Nephron progenitor cell (in vitro differentiated cells): ENCODE data around the gene GSG1L.

ENCODE experiments used
- DNase-seq: peaks from one replicate; pipeline ENCODE4 v3.0.0; 2021
- H3K27ac Mint-ChIP-seq: 2 replicates; pipeline ENCODE4 v1.8.0; 2021; ENCODE audit warnings: mild to moderate bottlenecking, moderate library complexity, mixed read lengths
- H3K27me3 Mint-ChIP-seq: 2 replicates; pipeline ENCODE4 v1.8.0; 2021; ENCODE audit warnings: mild to moderate bottlenecking, low read depth, mixed read lengths; ENCODE audit not compliant: poor library complexity
- H3K36me3 Mint-ChIP-seq: 2 replicates; pipeline ENCODE4 v1.8.0; 2021; ENCODE audit warnings: low read depth, mixed read lengths
- H3K4me1 Mint-ChIP-seq: 2 replicates; pipeline ENCODE4 v1.8.0; 2021; ENCODE audit warnings: mixed read lengths
- H3K4me3 Mint-ChIP-seq: 2 replicates; pipeline ENCODE4 v1.8.0; 2021; ENCODE audit warnings: mild to moderate bottlenecking, moderate library complexity, mixed read lengths
- H3K9me3 Mint-ChIP-seq: 2 replicates; pipeline ENCODE4 v1.8.0; 2021; ENCODE audit warnings: mild to moderate bottlenecking, moderate library complexity, mixed read lengths
- TF ChIP-seq, protein P1 (sequence below): fragments of 200-600 bp; sonication (generic); IDR thresholded peaks from 2 replicates; pipeline ENCODE4 v1.5.0; 2021; ENCODE audit warnings: antibody characterized with exemption

GSG1L gene

DNA sequence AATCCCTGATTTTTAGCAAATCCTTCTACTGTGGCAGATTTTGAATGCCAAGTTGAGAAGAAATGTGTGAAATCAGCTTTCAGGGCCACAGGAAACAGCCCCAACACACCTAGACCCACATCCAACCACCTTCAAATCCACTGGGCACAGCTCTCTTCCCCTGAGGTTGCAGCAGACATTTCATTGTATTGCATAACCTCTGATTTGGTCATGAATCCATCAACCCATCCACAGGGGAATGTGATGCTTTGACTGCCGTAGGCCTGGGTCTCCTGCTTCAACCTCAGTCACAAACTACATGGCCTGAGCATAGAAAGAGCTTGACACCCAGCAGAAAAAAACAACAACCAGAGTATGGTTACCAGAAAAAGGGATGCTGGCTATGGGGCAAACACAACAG is 145.6 kb downstream of the GSG1L start:
- peaks cover 7% of the 10 kb centered on the region for H3K4me1 Mint-ChIP-seq
- TF ChIP-seq, protein P1, sequence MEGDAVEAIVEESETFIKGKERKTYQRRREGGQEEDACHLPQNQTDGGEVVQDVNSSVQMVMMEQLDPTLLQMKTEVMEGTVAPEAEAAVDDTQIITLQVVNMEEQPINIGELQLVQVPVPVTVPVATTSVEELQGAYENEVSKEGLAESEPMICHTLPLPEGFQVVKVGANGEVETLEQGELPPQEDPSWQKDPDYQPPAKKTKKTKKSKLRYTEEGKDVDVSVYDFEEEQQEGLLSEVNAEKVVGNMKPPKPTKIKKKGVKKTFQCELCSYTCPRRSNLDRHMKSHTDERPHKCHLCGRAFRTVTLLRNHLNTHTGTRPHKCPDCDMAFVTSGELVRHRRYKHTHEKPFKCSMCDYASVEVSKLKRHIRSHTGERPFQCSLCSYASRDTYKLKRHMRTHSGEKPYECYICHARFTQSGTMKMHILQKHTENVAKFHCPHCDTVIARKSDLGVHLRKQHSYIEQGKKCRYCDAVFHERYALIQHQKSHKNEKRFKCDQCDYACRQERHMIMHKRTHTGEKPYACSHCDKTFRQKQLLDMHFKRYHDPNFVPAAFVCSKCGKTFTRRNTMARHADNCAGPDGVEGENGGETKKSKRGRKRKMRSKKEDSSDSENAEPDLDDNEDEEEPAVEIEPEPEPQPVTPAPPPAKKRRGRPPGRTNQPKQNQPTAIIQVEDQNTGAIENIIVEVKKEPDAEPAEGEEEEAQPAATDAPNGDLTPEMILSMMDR: no peak
- H3K27me3 Mint-ChIP-seq: peaks cover 15% of the 10 kb centered on the region
- H3K9me3 Mint-ChIP-seq: no peaks in the 10 kb centered on the region
- no peak overlapping the region for H3K4me3 Mint-ChIP-seq
- H3K36me3 Mint-ChIP-seq: no peaks in the 10 kb centered on the region
- DNase-seq: no peak
- no peak overlapping the region for H3K27ac Mint-ChIP-seq

GRCh38 chr16:27911486-27911885 is 152.0 kb downstream of the GSG1L start:
- H3K27me3 Mint-ChIP-seq: peaks cover 12% of the 10 kb centered on the region
- TF ChIP-seq, protein P1: no peak
- no peaks in the 10 kb centered on the region for H3K36me3 Mint-ChIP-seq
- no peaks in the 10 kb centered on the region for H3K9me3 Mint-ChIP-seq
- no peaks in the 10 kb centered on the region for H3K4me1 Mint-ChIP-seq
- H3K4me3 Mint-ChIP-seq: no peak overlapping the region
- H3K27ac Mint-ChIP-seq: no peak overlapping the region
- DNase-seq: no peak

GRCh38 chr16:27907457-27907972 is 156.0 kb downstream of the GSG1L start:
- peaks cover 20% of the 10 kb centered on the region for H3K27me3 Mint-ChIP-seq
- no peaks in the 10 kb centered on the region for H3K4me1 Mint-ChIP-seq
- no peak for DNase-seq
- TF ChIP-seq, protein P1: no peak
- no peaks in the 10 kb centered on the region for H3K36me3 Mint-ChIP-seq
- H3K9me3 Mint-ChIP-seq: no peaks in the 10 kb centered on the region
- no peak overlapping the region for H3K27ac Mint-ChIP-seq
- H3K4me3 Mint-ChIP-seq: no peak overlapping the region

- H3K9me3 Mint-ChIP-seq: no peaks in the 10 kb centered on the region
- no peaks in the 10 kb centered on the region for H3K4me1 Mint-ChIP-seq
- H3K27me3 Mint-ChIP-seq: peaks cover 18% of the 10 kb centered on the region
- no peak overlapping the region for H3K4me3 Mint-ChIP-seq
- no peaks in the 10 kb centered on the region for H3K36me3 Mint-ChIP-seq
- TF ChIP-seq, protein P1: no peak
- no peak overlapping the region for H3K27ac Mint-ChIP-seq
- no peak for DNase-seq
Observed at GRCh38 chr16:27906883-27907282, 156.6 kb downstream of the GSG1L start.

DNA sequence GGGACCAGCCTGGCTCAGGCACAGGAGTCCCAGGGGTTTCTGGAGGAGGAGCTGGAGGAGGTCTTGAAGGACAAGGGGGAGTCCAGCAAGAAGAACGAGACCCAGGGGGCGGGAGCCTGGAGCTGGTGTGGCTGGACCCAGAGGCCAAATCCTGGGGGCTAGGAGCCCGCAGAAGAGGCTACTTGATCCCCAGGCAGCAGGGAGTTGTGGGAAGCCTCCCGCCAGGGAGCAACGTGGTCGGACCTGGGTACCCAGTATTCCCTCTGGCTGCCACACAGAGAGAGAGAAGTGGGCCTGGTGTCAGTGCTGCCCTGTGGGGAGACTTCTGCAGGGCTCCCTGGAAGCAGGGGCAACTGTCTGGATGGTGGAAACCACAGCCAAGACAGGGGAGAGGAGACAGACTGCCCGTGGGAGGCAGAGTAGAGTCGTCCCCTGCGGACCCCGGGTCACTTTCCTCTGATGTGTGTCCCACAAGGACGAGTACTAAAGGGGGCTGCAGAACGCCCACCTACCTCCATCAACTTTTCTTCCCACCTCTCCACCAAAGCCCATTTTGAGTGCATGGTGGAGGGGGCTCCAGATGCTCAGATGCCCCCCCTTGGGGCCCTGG is 160.4 kb downstream of the GSG1L start:
- Mint-ChIP-seq H3K4me3 (no peak overlapping the region), H3K27me3 (peaks cover 18% of the 10 kb centered on the region), H3K9me3 (no peaks in the 10 kb centered on the region), H3K27ac (no peak overlapping the region), H3K4me1 (no peaks in the 10 kb centered on the region), H3K36me3 (no peaks in the 10 kb centered on the region)
- TF ChIP-seq, protein P1: no peak
- DNase-seq: no peak

GRCh38 chr16:27902551-27902950 is 161.0 kb downstream of the GSG1L start:
- Mint-ChIP-seq H3K9me3 (peaks cover 3% of the 10 kb centered on the region), H3K4me1 (no peaks in the 10 kb centered on the region), H3K4me3 (no peak overlapping the region), H3K36me3 (no peaks in the 10 kb centered on the region), H3K27ac (no peak overlapping the region), H3K27me3 (peaks cover 17% of the 10 kb centered on the region)
- TF ChIP-seq, protein P1: no peak
- no peak for DNase-seq
